Cardiac muscle cell (in vitro differentiated cells and primary cell): ENCODE data around the gene YPEL4. TPM values are rescaled to one million over a fixed set of nuclear protein-coding genes. Genes with fewer than 3 reads are reported as not detected.

ENCODE experiments used
- DNase-seq, 2 donors: peaks; one replicate each; pipeline versions ENCODE4 v3.0.0 to v3.0.0-alpha.2; 2010 to 2017; ENCODE audit warnings: low read depth in 1 of 2, low spot score in 1 of 2
- H3K27ac ChIP-seq: fragments of 200-600 bp; sonication (generic); 2 replicates; pipeline ENCODE4 v1.5.1; 2016
- H3K27me3 ChIP-seq: fragments of 200-600 bp; sonication (generic); 2 replicates; pipeline ENCODE4 v1.6.0; 2016; ENCODE audit warnings: control low read depth
- H3K36me3 ChIP-seq: fragments of 200-600 bp; sonication (generic); 2 replicates; pipeline ENCODE4 v1.5.1; 2016; ENCODE audit warnings: control low read depth
- H3K4me1 ChIP-seq: fragments of 200-600 bp; sonication (generic); 2 replicates; pipeline ENCODE4 v1.8.1; 2017; ENCODE audit warnings: low read depth, mild to moderate bottlenecking, mixed run types
- H3K4me3 ChIP-seq: fragments of 200-600 bp; sonication (generic); 2 replicates; pipeline ENCODE4 v1.5.1; 2016; ENCODE audit warnings: mild to moderate bottlenecking
- H3K9me3 ChIP-seq: fragments of 200-600 bp; sonication (generic); 2 replicates; pipeline ENCODE4 v1.5.1; 2017; ENCODE audit warnings: low read depth, mild to moderate bottlenecking, control low read depth
- CTCF ChIP-seq: IDR thresholded peaks from 2 replicates; pipeline ENCODE4 v1.5.1; 2012; ENCODE audit warnings: low read depth, mild to moderate bottlenecking, low read length
- polyA plus RNA-seq: library from polyadenylated mRNA; unstranded; fragments of >200 nt; fragmentation: Nextera tagmentation; extraction: Ambion mirVana; gene quantifications from 2 replicates; pipeline ENCODE4 v1.2.1, GENCODE V29; 2016
- total RNA-seq: library from RNA; depleted of rRNA; stranded (reverse); fragments of >200 nt; gene quantifications from 2 replicates; pipeline ENCODE4 v1.2.3, GENCODE V29; 2016

YPEL4 gene
- total and polyA plus RNA-seq, 2 experiments from 2014 or later = 1.1 to 1.3 TPM

- Histone ChIP-seq H3K4me1 (no peaks in the 10 kb centered on the region), H3K4me3 (no peak overlapping the region), H3K27ac (no peak overlapping the region), H3K9me3 (no peaks in the 10 kb centered on the region), H3K36me3 (no peaks in the 10 kb centered on the region), H3K27me3 (no peaks in the 10 kb centered on the region)
- no peak for DNase-seq
- TF ChIP-seq CTCF = no peak
These were observed 48.4 kb downstream of the YPEL4 start for GRCh38 chr11:57601297-57601696.

GRCh38 chr11:57599381-57599780, 50.3 kb downstream of the YPEL4 start:
- Histone ChIP-seq H3K36me3 (no peaks in the 10 kb centered on the region), H3K4me3 (no peak overlapping the region), H3K9me3 (no peaks in the 10 kb centered on the region), H3K4me1 (no peaks in the 10 kb centered on the region), H3K27me3 (no peaks in the 10 kb centered on the region), H3K27ac (peak overlapping the region; percentile 15)
- no peak for TF ChIP-seq CTCF
- DNase-seq = peak in 1 of 2 donors; percentile 9

- Histone ChIP-seq H3K4me3 (peak overlapping the region; percentile 25), H3K27ac (peak overlapping the region; percentile 35), H3K36me3 (no peaks in the 10 kb centered on the region)
These were observed 50.9 kb downstream of the YPEL4 start for GRCh38 chr11:57598831-57599155.

GRCh38 chr11:57597916-57598830, 51.5 kb downstream of the YPEL4 start:
- TF ChIP-seq CTCF = no peak
- Histone ChIP-seq H3K27ac (peak overlapping the region; percentile 81), H3K4me1 (no peaks in the 10 kb centered on the region), H3K4me3 (peak overlapping the region; percentile 25), H3K27me3 (no peaks in the 10 kb centered on the region), H3K36me3 (no peaks in the 10 kb centered on the region), H3K9me3 (no peaks in the 10 kb centered on the region)
- DNase-seq = peak; percentile 74 to 88

More at GRCh38 chr11:57598831-57599155, 50.9 kb downstream of the YPEL4 start:
- Histone ChIP-seq H3K9me3 (no peaks in the 10 kb centered on the region), H3K27me3 (no peaks in the 10 kb centered on the region), H3K4me1 (no peaks in the 10 kb centered on the region)
- no peak for TF ChIP-seq CTCF
- peak in 1 of 2 donors; percentile 47 for DNase-seq

GRCh38 chr11:57597461-57597915, 52.2 kb downstream of the YPEL4 start, which contains the start of gene SERPING1:
SERPING1 (plus strand) TSS chr11:57597685; CDS start chr11:57598271, 586 bp downstream.
- H3K4me3 ChIP-seq = peak within 1 kb of the TSS; percentile 25
- DNase-seq = peak in 1 of 2 donors; percentile 77
- H3K27ac ChIP-seq = peak within 1 kb of the TSS; percentile 81
- H3K27me3 ChIP-seq = no peaks in the 10 kb centered on the region
- no peak for TF ChIP-seq CTCF
- H3K4me1 ChIP-seq = no peaks in the 10 kb centered on the region
- no peaks in the 10 kb centered on the region for H3K36me3 ChIP-seq
- no peaks in the 10 kb centered on the region for H3K9me3 ChIP-seq
